GM21360 (cell line): ENCODE data around the gene SSR4.

ENCODE experiments used
- ATAC-seq: cut with Tn5 transposase; IDR thresholded peaks from one replicate; pipeline ENCODE4 v1.9.1; 2021; ENCODE audit warnings: mild to moderate bottlenecking, moderate library complexity; ENCODE audit not compliant: unreplicated experiment

Gene SSR4

GRCh38 chrX:153780678-153781427, 13.6 kb upstream of the SSR4 start, which contains the start of gene SRPK3:
Gene SRPK3, plus strand, starts transcription at chrX:153781041. Its CDS starts 46 bp downstream, at chrX:153781087.
- no peak for ATAC-seq

DNA sequence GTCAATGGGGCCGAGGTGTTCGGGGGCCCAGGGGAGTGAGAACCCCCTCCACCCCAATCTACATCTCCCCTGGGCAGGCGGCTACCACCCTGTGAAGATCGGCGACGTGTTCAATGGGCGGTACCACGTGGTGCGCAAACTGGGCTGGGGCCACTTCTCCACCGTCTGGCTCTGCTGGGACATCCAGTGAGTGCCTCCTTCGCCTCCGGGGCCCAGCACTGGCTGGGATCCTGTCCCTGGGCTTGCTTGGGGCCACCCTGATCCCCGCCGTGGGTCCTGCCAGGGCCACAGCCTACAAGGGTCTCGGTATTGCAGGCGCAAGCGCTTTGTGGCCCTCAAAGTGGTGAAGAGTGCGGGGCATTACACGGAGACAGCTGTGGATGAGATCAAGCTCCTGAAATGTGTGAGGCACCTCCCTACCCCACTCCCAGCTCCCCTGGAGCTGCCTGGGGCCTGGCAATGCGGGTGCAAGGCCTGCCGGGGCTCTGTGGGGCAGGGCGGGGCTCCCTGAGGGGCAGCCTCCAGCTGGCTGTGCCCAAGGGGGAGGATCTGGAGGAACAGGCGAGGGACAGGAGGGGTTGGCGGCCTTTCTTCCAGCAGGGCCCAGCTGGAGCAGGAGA, 12.9 kb upstream of the SSR4 start:
- no peak for ATAC-seq

DNA sequence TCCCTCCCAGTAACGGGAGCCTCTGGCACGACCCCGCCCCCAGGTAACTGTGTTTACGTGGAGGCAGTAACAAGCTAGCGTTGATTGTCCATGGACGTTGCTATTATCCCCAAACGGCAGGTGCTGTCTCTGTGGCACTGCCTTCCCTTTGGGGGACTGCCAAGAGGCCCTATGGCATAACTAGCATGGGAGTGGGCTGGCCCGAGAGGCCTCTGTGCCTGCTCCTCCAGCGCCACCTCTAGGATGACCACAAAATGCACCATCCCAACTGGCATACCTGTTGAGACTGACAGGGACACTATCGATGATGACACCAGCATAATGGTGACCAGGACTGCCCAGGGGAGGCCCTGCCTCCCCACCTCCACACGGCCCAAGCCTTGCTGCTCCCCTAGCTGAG, 12.2 kb upstream of the SSR4 start:
- ATAC-seq: no peak

DNA sequence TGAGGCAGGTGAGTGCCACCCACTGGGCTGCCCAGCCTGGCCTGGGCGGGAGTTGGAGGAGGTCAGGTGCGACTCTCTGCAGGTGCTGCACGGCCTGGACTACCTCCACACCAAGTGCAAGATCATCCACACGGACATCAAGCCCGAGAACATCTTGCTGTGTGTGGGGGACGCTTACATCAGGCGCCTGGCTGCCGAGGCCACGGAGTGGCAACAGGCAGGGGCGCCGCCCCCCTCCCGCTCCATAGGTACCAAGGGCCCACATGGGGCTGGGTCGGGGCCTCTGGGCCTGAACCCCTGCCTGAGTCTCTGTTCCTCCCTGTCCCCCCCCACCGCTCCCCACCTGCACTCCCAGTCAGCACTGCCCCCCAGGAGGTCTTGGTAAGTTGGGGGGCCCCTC, 11.6 kb upstream of the SSR4 start:
- no peak for ATAC-seq

GRCh38 chrX:153783378-153784013, 11.0 kb upstream of the SSR4 start:
- ATAC-seq: no peak

DNA sequence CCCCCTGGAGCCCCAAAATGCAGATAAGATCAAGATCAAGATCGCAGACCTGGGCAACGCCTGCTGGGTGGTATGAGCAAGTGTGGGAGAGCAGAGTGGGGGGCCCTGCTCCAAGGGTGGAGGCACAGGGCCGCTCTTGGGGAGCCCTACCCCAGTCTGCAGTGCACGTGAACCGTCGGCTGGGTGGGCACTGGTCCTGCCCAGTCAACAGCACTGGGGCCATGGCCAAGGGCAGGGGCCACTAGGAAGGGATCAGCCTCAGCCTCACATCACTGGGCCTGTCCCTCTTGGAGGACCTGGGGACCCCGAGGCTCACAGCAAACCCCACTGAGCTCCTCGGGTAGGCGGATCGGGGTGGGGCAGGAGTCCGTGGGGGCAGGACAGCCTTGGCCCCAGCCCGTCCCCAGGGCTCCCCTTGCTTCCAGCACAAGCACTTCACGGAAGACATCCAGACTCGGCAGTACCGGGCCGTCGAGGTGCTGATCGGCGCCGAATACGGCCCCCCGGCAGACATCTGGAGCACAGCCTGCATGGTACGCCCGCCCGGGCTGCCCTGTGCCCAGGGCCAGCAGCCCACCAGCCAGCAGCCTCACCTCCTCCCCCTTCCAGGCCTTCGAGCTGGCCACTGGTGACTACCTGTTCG, 10.0 kb upstream of the SSR4 start:
- ATAC-seq: no peak

DNA sequence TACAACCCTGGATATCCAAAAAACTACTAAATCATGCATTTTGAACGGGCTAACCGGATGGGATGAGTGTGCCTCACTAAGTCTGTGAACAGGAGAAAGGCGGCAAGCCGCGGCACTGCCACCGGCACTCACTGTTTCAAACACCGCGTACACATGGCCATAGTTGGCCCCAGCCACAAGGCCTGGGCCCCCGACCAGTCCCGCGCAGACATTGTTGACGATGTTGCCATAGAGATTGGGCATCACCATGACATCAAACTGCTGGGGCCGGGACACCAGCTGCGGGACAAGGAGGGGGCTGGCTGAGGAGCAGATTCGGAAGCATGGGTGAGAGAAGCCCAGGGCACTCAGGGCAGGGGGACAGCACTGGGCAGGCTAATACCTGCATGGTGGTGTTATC, 7.8 kb upstream of the SSR4 start:
- ATAC-seq: no peak

GRCh38 chrX:153789654-153790053, 4.8 kb upstream of the SSR4 start:
- ATAC-seq: no peak

- ATAC-seq: no peak
These were observed 3.2 kb upstream of the SSR4 start for GRCh38 chrX:153791104-153791852.

- ATAC-seq: no peak
These were observed 2.1 kb upstream of the SSR4 start for GRCh38 chrX:153792368-153792767.

DNA sequence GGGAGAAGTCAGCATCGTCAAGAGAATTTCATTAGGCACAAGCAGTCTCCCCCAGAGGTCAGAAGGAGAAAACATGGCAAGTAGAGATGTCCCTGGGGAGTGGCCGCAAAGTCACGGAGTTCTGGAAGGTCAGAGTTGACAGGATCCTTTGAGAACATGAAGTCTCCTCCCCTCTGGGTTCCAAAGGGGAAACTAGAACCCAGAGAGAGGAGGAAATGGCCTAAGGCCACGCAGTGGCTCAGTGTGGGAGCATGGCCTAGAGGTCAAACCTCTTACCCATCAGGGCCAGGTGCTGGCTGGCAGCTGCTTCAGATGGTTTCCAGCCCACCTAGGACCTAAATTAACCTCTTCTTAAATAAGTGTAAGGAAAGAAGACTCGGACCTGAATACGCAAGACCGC, 1.2 kb upstream of the SSR4 start:
- no peak for ATAC-seq

DNA sequence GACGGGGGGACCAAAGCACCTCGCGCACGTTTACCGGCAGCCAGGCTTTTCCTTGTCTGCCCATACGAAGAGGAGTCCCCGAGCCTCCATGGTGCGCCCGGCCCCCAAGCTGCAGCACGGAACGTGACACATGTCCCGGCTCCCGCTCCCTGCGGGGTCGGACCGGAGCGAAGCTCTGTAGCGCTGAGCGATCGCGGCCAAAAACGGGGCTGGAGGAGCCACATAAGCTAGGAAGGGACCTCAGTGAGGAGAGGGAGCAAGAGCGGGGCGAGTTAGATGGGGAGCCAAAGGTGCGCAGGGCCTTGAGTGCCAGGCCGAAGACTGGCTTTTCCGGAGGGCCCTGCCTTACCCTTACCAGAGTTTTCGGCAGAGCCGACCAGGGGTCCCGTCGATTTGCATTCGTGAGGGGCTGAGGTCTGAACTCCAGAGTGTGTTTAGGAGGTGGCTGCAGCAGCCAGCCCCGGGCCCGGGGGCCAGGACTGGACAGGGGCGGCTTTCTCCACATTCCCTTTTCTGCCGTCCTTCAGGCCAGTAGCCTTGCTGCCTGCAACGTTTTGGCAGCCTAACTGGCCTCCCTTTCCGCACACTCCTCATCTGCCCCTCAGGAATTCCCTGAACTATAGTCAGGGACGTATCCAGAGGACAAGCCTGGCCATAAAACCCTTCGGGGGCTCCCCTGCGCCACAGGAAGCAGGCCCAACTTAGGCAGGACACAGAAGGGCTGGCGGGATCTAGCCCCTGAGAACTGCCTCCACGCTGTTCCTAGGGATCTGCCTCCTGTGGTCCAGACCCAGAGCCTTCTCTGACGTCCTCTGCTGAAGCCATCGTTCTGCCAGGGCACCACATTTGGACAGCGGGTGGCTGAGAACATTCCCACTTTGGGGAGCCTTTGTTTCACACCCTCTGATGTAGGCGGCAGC, 689 bp downstream of the SSR4 start:
- ATAC-seq: peak; percentile 2

- ATAC-seq: no peak
These were observed 3.0 kb downstream of the SSR4 start for GRCh38 chrX:153797415-153798015.

GRCh38 chrX:153799326-153799725, 4.9 kb downstream of the SSR4 start:
- ATAC-seq: no peak

DNA sequence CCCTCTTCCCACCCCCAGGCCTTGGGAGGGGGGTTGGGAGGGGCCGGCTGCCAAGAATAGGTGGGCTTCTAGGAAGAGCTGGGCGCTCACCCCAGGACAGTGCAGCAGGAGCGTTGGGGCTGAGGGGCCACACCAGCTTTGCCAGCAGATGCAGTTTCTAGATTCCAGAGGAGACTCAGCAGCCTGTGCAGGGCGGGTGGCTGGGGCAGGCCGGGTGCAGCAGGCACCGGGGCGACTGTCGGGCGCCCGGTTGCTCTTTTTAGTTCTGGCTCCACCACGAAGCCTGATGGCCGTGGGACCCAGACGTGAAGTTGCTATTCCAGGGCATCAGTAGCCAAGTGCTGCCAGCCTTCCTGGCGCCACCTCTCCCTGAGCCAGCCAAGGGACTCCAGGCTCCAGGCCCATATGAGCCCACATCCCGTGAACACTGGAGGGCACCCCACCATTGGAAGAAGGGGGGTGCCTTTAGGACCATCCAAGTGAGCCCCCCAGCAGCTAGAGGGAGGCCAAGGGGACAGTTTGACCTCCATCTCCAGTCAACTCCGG, 5.8 kb downstream of the SSR4 start:
- ATAC-seq: no peak

DNA sequence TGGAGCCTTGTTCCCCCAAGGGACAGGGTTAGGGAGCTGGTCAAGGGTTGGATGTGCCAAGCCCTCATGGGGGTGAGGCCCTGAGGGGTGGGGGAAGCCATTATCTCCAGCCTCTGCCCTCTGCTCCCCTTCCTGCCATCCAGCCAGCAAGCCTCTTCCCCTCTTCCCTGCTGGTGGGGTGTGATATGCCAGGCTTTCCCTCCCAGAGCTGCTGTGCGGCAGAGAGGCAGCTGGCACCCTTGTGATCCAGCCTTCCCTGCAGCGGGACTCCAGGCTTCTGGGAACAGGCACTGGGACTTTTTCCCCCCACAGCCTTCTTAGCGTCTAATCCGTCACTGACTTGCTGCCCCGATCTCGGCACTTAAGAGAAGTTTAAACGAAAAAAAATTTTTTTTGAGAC, 6.3 kb downstream of the SSR4 start:
- no peak for ATAC-seq

DNA sequence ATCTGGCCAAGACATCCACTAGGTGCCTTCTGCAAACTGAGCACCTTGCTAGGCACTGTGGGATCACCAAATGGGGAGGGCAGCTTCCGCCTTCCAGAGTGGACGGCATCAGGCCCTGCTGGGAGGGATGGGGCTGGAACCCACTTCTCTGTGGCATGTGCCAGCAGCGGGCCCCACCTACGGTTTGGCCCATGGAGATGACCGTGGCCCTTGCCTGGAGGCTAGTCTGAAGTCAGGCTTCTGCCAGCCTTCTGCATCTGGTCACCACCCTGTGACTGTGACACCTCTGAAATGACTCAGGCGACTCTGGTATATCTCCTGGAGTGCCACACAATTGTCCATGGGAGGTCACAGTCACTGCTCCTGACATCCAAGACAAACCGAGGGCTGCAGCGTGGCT, 7.2 kb downstream of the SSR4 start:
- ATAC-seq: no peak

DNA sequence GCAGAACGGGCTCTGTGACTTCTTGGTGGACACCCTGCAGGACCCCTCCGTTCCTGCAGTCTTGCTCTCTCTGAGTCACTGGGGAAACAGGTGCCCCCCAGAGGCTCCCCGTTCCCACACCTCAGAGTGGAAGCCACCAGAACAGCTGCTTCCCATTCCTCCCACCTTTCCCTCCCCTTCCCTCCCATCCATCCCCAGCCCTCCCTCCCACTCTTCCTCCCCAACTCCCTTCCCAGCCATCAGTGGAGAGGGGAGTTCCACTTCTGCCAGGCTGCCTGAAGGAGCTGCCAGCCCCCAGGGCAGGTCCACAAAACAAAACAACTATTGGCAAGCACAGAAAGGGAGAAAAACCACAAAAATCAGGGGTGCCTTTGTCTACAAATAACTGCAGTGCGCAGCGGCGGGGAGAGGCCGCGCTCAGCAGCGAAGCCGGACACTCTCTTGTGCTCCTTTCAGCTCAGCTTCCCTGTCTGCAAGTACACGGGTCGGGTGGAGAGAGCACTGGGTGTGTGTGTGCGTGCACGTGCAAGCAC, 8.1 kb downstream of the SSR4 start:
- no peak for ATAC-seq
